ENCODE results near the gene CCDC15. TPM values are rescaled to one million over a fixed set of nuclear protein-coding genes. Genes with fewer than 3 reads are reported as not detected.

CCDC15 gene
- total RNA-seq, 4 donors from 2014 or later, result 0.42 to 1.6 (median 0.60) TPM

DNA sequence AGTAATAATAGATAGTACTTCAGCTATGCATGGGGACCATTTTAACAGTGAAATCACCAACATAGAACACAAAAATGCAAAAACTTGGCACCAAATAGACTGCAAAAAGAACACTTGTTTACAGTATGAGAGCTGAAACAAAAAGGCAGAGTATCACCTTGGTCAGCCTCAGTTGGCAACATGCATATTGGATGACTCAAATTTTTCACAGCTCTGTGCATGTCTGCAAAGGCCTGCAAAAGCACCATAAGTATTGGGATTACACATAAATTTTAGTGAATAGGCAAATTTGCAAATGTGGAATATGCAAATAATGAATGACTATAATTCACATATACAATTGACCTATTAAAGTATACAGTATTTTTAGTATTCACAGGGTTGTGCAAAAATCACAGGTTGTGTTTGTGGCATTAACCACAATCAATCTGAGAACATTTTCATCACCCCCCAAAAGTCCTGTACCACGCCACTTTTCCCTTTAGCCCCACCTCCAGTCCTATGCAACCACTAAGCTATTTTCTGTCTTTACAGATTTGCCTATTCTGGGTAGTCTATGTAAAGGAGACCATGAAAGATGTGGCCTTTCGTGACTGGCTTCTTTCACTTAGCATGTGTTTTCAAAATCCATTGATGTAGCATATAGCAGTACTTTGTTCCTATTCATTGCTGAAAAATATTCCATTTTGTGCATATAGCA, 47.2 kb downstream of the CCDC15 start:
- WGBS, result 96% methylated on average over 2 of the region's 2 CpGs
- no peak for DNase-seq (ENCODE audit: extremely low spot score)
- H3K27me3 ChIP-seq, result no peaks in the 10 kb centered on the region
- no peaks in the 10 kb centered on the region for H3K4me1 ChIP-seq
- H3K4me3 ChIP-seq, result no peak overlapping the region
- H3K9me3 ChIP-seq, result peaks cover 0 to 9% (median 2%) of the 10 kb centered on the region in 4 donors
- intact Hi-C loops (cut with DNase I), result no loop called here
- H3K36me3 ChIP-seq, result peaks cover 0 to 11% (median 5%) of the 10 kb centered on the region in 4 donors
- TF ChIP-seq POLR2AphosphoS5 (IDR thresholded peaks at IDR 0.05) (no peak), EP300 (IDR thresholded peaks at IDR 0.05) (no peak), POLR2A (IDR thresholded peaks at IDR 0.05; ENCODE audit: low read depth) (no peak)
- TF ChIP-seq, protein P1, sequence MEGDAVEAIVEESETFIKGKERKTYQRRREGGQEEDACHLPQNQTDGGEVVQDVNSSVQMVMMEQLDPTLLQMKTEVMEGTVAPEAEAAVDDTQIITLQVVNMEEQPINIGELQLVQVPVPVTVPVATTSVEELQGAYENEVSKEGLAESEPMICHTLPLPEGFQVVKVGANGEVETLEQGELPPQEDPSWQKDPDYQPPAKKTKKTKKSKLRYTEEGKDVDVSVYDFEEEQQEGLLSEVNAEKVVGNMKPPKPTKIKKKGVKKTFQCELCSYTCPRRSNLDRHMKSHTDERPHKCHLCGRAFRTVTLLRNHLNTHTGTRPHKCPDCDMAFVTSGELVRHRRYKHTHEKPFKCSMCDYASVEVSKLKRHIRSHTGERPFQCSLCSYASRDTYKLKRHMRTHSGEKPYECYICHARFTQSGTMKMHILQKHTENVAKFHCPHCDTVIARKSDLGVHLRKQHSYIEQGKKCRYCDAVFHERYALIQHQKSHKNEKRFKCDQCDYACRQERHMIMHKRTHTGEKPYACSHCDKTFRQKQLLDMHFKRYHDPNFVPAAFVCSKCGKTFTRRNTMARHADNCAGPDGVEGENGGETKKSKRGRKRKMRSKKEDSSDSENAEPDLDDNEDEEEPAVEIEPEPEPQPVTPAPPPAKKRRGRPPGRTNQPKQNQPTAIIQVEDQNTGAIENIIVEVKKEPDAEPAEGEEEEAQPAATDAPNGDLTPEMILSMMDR (IDR thresholded peaks at IDR 0.05), result no peak
- H3K27ac ChIP-seq (replicated peaks in 1 of 4), result no peak overlapping the region

DNA sequence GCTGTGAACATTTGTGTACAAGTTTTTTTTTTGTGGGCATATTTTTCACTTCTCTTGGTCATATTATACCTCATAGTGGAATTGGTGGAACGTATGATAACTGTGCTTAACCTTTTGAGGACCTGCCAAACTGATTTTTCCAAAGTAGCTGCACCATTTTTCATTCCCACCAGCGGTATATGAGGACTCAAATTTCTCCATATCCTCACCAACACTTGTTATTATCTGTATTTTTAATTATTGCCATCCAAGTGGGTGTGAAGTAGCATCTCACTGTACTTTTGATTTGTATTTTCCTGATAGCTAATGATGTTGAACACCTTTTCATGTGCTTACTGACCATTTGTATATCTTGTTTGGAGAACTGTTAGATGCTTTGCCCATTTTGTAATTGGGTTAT, 47.8 kb downstream of the CCDC15 start:
- Histone ChIP-seq H3K27ac (replicated peaks in 1 of 4) (no peak overlapping the region), H3K4me3 (no peak overlapping the region), H3K36me3 (peaks cover 0 to 11% (median 5%) of the 10 kb centered on the region in 4 donors), H3K27me3 (no peaks in the 10 kb centered on the region), H3K4me1 (no peaks in the 10 kb centered on the region), H3K9me3 (peaks cover 0 to 9% (median 4%) of the 10 kb centered on the region in 4 donors)
- intact Hi-C loops (cut with DNase I), result no loop called here
- no peak for DNase-seq (ENCODE audit: extremely low spot score)
- TF ChIP-seq, protein P1 (IDR thresholded peaks at IDR 0.05), result no peak
- TF ChIP-seq EP300 (IDR thresholded peaks at IDR 0.05) (no peak), POLR2AphosphoS5 (IDR thresholded peaks at IDR 0.05) (no peak), POLR2A (IDR thresholded peaks at IDR 0.05; ENCODE audit: low read depth) (no peak)
- 92% methylated on average over 2 of the region's 2 CpGs for WGBS

DNA sequence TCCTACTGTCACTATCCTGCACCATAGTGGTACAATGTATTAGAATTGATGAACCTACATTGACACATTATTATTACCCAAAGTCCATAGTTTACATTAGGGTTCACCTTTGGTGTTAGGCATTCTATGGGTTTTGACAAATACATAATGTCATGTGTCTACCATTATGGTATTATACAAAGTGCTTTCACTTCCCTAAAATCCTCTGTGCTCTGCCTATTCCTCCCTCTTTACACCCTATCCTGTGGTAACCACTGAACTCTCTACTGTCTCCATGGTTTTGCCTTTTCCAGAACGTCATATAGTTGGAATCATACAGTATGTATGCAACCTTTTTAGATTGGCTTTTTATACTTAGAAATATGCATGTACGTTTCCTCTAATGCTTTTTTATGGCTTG, 51.5 kb downstream of the CCDC15 start:
- peaks cover 0 to 9% (median 4%) of the 10 kb centered on the region in 4 donors for H3K9me3 ChIP-seq
- H3K36me3 ChIP-seq, result peaks cover 0 to 11% (median 5%) of the 10 kb centered on the region in 4 donors
- DNase-seq (ENCODE audit: extremely low spot score), result no peak
- H3K27ac ChIP-seq (replicated peaks in 1 of 4), result no peak overlapping the region
- TF ChIP-seq POLR2AphosphoS5 (IDR thresholded peaks at IDR 0.05) (no peak), POLR2A (IDR thresholded peaks at IDR 0.05; ENCODE audit: low read depth) (no peak), EP300 (IDR thresholded peaks at IDR 0.05) (no peak)
- TF ChIP-seq, protein P1 (IDR thresholded peaks at IDR 0.05), result no peak
- no peaks in the 10 kb centered on the region for H3K4me1 ChIP-seq
- H3K4me3 ChIP-seq, result no peak overlapping the region
- no peaks in the 10 kb centered on the region for H3K27me3 ChIP-seq
- 95% methylated on average over 2 of the region's 2 CpGs for WGBS
- intact Hi-C loops (cut with DNase I), result no loop called here

DNA sequence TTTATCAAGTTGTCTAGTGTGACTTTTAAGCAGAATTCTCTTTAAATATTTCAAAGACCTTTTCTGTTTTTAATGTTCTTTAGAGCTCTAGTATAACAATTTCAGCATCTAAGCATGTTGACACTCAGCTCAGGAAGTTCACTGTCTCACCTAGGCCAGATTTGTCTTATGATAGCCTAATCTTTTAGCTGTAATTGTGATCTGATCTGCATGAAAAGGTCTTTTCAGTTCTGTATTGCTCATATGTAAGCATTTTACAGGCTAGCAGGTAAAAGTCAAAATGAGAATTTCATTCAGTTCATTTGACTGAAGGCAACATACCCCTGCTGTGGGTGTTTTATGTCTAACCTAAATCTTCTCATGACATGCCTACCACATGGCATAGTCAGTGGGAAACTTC, 62.4 kb downstream of the CCDC15 start:
- H3K4me3 ChIP-seq, result no peak overlapping the region
- DNase-seq (ENCODE audit: extremely low spot score), result no peak
- no peaks in the 10 kb centered on the region for H3K36me3 ChIP-seq
- TF ChIP-seq, protein P1 (IDR thresholded peaks at IDR 0.05), result no peak
- TF ChIP-seq POLR2AphosphoS5 (IDR thresholded peaks at IDR 0.05) (no peak), POLR2A (IDR thresholded peaks at IDR 0.05; ENCODE audit: low read depth) (no peak), EP300 (IDR thresholded peaks at IDR 0.05) (no peak)
- H3K4me1 ChIP-seq, result no peaks in the 10 kb centered on the region
- intact Hi-C loops (cut with DNase I), result no loop called here
- no peak overlapping the region for H3K27ac ChIP-seq (replicated peaks in 1 of 4)
- H3K9me3 ChIP-seq, result no peaks in the 10 kb centered on the region
- H3K27me3 ChIP-seq, result no peaks in the 10 kb centered on the region

DNA sequence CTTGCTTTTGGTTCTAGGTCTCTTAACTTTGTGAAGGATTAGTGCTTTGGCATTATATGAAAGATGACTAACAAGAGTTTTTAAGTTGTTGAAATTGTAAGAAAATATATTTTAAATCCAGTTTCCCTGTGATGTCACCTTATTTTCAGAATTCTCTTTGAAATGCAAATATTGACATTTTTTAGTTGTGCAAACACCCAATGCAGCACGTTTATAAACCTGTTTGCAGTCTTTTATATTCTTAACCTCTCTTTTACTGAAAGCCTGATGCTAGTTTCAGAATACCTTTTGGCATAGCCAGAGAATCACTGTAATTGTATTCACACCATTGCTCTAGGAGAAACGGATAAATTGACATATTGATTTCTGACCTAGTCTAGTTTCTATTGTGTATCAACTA, 66.3 kb downstream of the CCDC15 start:
- 82% methylated on average over 2 of the region's 2 CpGs for WGBS

More for the DNA sequence above, 66.3 kb downstream of the CCDC15 start:
- Histone ChIP-seq H3K27me3 (no peaks in the 10 kb centered on the region), H3K27ac (replicated peaks in 1 of 4) (no peak overlapping the region), H3K9me3 (no peaks in the 10 kb centered on the region), H3K4me3 (no peak overlapping the region), H3K4me1 (no peaks in the 10 kb centered on the region), H3K36me3 (no peaks in the 10 kb centered on the region)
- TF ChIP-seq POLR2AphosphoS5 (IDR thresholded peaks at IDR 0.05), result no peak
- DNase-seq (ENCODE audit: extremely low spot score), result no peak
- intact Hi-C loops (cut with DNase I), result no loop called here

Measured in esophagus muscularis mucosa (tissue), 4 donors.